GM15510 (cell line): Measurements from ENCODE around the gene RAPGEF4.

Source experiments
- POLR2A ChIP-seq: IDR thresholded peaks from 3 replicates; pipeline ENCODE4 v1.6.1; 2011; ENCODE audit warnings: borderline replicate concordance; ENCODE audit not compliant: insufficient read length; ENCODE audit errors: extremely low read depth

Gene RAPGEF4

DNA sequence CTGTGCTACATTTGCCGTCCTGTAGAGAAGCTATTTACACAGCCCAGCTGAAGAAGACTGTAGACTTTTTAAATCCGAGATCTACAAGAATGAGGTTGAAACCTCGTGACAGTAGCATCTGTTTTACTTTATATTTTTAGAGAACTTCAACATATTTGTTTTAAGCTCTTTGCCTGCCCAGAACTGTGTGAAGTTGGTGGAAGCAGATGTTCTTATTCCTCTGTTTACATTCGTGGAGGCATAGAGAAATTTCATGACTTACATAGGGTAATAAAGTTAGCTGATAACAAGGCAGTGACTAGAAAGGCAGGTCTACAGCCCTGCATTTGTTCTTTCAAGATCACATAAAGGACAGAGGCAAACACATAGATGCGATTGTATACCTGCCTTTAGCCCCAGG, 293.0 kb downstream of the RAPGEF4 start:
- no peak for TF ChIP-seq POLR2A

DNA sequence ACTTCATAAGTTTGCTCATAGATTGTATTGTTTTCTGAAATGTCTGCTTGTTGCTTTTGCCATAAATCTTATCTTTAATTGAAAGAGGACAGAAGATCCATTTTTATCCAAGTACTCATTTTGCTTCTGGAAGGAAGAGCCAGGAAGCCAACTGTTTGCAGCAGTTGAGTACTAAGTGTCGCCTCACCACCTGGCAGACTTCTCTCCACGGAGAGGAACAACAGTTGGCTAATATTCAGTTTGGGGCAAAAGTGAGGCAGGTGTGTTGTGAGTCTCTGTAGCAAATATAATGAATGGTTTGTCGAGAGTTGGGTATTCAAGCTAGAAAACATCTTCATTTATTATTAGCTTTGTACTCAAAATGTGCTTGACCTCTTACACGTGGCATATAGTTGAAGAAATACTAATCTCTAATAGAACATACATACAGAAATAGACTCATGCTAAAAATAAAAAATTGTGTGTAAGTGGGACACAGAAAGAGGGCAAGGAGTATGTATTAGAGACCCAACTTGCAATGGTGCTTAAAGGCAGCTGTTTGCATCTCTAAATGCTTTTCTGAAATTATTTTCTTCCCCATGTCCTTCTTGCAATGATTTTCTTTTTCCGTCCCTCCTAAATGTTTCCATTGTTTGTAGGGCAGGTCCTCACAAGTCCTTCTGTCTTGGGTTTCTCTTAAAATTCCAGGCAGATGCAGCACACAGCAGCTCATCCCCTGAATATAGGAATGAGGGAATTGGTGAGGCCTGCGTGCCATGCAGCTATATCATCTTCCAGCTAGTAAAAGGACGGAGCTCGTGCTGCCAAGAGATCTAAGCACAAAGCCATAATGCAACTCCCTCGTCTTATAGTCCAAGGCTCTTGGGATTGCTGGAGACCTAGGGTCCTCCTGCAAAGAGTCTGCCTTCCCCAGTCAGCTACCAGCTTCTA, 295.2 kb downstream of the RAPGEF4 start:
- no peak for TF ChIP-seq POLR2A

DNA sequence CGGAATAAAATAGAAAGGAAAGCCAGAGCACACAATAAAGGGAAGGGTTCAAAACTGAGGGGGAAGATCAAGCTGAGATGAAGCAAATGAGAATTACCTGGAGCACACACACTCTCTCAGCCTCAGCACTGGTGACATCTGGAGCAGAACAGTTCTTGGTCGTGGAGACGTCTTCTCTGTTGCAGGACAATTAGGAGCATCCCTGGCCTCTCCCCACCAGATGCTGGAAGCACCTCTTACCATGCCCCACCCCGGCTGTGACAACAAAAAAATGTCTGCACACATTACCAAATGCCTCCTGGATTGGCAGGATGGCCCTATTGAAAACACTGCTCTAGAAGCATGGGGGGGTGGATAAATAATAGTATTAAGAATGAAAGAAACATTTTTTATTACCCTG, 296.4 kb downstream of the RAPGEF4 start:
- no peak for TF ChIP-seq POLR2A

DNA sequence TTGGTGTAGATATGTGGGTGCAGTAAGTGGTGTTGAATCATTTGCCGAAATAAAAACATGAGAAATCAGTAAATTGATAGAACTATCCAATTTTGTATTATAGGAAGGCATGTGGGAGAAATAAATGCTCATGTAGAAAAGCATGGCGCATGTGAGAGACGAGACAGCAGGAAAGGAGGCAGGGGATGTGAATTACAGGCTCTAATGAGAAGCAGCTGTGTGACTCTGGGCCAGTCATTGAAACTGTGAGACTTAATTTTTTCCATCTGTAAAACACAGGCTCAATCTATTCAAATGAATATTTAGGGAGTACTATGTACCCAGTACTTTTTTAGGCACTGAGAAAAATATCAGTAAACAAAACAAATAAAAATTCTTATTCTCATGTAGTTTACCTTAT, 297.4 kb downstream of the RAPGEF4 start:
- no peak for TF ChIP-seq POLR2A

DNA sequence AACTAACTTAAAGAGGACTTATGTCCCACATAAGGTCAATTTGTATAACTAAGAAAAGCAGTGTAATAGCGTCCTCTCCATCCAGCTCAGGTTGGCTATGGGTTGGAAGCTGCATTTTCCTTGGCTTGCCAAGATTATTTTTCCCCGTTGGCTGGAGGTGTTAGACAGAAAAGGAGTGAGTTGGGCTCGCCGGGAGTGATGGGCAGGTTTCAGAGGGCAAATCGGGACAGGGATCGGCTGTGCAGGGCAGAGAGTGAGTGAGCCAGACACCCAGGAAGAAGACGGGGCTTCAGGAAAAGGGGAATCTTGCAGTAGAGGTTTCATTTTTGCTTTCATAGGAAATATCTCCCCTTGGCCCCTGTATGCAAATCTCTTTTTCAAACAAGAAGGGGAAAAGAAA, 298.5 kb downstream of the RAPGEF4 start:
- no peak for TF ChIP-seq POLR2A

DNA sequence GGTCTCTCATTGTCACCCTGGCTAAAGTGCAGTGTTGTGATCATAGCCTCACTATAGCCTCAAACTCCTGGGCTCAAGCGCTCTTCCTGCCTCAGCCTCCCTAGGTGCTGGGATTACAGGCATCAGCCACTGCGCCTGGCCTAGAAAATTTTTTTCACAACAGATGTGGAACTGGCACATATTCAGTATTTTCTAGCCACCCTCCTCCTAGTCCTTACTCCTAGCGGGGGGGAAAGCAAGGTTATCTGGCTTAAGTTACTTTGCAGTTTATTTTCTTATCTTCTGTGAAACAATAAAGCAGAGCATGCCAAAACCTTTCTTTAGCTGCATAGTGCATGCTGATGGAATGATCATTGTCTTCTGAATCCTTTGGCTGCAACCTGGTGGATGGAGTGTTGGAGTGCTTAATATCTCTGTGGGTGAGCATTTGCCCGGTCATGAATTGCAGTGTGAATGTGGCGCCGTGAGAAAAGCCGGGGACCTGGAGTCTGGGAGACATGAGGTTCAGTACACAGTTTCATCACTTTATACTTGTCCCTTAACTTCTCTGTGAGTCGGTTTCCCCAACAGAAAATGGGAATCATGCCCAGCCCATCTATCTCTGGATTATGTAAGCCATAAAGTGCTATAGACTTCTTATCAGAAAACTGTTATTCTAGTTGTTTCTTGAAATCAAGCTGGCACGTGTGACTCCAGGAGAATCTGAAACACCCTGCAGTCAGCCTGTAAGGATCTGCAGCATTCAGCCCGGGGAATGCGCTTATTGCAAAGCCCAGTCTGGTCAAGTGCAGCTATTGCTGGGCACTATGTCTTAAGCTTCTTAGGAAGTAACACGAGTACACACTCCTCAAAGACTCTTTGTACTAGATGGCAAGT, 301.8 kb downstream of the RAPGEF4 start:
- TF ChIP-seq POLR2A, result no peak

DNA sequence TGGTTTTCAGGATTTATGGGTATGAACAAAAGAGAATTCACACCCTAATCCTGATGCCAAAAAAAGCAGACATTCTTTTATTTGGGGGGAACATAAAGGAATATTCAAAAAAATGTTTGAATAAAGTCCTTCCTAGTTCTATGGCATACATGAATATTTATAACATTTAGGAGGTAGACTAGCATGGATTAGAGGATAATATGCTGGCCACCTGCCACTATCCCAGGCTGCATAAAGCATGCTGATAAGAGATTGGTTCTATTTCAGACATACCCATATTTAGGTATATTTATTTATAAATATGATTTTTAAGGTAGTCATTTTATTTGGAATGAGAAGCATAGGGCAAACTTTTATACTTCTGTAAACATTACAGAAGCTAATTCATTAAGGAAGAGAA, 305.1 kb downstream of the RAPGEF4 start:
- no peak for TF ChIP-seq POLR2A

DNA sequence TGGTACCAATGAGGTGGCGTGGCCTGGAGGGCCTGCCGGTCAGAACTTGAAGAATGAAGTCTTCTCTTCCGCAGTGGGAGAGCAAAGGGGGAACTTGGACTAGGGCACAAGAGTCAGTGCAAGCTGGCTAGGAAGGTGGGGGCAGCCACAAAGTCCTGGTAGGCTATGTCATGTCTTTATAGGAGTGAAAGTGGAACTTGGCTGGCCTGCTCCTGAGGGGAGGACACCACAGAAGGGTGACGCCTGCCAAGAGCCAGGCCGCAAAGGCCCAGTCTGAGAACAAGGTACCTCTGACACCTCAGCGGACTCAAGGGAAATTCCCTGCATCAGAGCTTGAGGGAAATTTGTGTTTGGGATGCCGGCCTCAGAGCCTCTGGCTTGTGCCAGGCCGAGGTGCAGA, 307.8 kb downstream of the RAPGEF4 start:
- TF ChIP-seq POLR2A, result no peak

DNA sequence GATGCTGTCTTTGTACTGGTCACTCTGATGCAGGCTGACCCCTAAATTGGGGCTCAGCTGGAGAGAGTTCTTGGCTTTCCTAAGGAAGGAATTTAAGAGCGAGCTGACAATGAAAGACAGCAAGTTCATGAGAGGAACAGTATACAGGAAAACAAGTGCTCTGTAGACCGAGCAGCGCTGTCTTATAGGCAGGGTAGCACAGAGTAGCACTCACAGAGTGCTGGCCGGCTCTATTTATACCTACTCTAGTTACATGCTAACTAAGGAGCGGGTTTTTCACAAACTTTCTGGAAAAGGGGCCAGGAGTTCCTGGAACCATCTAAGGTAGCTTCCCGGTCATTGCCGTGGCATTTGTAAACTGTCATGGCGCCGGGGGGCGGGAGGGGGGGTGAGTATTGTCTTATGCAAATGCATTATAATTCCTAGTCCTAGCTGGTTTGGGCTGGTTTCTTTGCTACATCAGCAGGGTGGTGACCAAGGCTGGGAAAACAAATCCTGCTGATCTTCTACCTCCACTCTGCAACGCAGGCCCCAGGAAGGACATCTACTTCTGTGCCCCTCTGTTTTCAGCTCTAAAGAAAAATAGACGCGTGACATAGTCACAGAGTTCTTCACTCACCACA, 308.4 kb downstream of the RAPGEF4 start:
- TF ChIP-seq POLR2A, result no peak

DNA sequence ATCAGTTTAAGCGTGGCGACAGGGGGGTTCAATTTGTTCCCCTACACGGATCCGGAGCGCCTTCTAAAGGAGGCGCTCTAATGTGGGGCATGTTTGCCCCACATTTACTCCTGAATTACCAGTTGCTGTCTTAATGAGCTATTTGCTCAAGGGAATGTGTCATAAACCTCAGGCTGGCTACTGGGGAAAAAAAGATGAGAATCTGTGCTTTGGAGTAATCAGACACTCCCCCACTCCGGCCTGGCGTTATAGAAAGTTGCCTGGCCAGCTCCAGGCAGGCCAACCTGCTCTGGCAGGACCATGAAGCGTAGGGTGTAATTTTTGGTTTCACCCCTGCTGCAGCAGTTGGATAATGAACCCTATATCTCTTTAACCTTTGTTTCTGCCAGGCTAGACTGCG, 309.0 kb downstream of the RAPGEF4 start:
- TF ChIP-seq POLR2A, result no peak

DNA sequence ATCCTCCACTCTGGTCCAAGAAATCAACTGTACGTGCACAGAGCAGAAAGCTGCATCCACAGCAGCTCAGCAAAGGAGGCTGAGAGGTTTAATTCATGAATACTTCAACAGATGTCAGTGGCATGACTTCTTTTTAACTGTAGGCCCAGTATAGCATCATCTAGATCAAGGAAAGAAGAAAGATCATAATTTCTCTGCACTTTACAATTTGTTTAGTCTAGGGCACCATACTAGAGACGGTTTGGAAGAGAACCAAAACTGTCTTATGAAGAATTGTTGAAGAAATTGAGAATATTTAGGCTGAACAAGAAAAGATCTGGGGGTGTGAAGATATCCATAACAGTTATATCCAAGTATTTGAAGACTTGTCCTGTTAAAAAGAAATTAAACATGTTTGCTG, 309.5 kb downstream of the RAPGEF4 start:
- no peak for TF ChIP-seq POLR2A

DNA sequence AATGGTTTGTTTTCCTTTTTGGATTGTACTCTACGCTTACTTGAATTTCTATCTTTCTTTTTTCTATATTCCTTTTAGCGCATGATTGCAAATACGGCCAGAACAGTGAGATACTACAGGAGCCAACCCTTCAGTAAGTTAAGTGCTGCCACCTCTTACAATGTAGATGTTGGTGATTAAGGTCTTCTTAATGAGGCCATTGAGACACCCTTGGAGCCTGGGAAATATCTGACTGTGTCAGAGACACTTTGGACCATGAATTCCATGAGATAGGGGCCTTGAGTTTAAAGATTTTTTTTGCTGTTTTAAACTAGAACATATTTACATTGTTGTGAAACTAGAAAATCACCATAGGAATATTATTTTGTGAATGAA, 312.9 kb downstream of the RAPGEF4 start:
- TF ChIP-seq POLR2A, result no peak

DNA sequence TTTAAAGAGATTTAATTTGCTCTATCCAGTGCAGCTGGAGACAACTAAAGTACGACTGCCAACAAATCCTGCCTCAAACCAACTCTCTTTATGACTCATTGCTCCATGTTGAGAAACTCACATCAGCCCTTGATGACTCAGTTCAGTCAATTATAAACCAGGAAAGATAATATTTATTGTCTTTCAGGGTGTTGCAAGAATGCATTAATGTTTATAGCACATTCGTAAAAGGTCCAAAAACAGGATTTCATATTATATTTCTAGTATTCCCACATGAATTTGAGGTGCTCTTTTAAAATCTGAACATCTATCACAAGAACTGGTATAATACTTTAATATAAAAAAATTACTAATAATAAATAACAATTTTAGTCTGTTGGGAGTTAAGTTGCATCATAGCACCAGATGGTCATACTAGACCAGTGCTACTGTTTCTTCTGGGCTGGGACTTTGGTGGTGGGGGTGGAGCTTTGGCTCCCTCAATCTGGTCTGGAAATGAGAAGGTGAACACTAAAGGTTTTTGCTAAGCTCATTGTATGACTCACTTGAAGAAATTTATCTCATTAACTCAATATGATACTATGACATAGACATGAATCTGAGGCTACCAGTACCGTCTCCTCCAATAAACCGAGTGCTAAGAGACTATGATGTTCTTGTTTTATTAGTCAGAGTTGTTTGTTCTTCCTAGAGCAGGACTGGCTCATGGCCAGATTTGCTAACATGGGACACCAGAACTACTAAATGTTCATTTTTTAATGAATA, 313.4 kb downstream of the RAPGEF4 start:
- no peak for TF ChIP-seq POLR2A

DNA sequence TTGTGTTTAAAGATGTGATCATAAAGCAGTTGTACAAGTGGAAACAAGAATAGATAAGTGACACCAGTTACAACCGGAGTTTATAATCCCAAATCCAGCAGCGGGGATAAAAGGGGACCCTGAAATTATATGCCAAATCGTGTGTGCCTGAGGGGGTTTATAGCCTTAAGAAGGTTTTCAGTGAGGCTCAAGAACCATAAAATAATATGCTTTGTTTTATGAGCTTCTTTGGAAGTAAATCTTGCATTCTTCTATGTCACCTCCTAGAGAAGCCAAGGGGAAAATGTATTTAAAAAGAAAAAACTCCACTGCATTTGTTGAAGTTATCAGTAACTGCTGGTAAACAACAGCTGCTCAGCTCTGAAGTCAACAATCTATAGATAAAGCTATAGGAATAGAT, 314.2 kb downstream of the RAPGEF4 start:
- no peak for TF ChIP-seq POLR2A

DNA sequence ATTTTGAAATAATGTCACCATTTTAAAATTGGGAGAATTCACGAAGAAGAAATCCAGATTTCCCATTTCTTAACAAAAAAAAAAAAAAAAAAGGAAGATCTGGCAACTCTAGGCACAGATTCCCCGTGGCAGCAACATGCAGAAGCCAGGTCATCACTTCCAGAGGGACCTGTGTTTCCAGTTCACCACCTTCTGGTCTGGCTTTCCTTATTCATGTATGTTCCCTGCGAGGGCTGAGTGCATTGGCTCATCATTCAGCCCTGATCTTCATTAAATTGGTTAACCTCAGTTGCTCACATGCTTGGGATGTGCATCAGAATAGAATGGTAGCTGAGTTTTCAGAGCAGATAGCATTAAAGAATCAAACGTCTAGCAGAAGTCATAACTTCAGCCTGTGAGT, 315.0 kb downstream of the RAPGEF4 start:
- TF ChIP-seq POLR2A, result no peak

DNA sequence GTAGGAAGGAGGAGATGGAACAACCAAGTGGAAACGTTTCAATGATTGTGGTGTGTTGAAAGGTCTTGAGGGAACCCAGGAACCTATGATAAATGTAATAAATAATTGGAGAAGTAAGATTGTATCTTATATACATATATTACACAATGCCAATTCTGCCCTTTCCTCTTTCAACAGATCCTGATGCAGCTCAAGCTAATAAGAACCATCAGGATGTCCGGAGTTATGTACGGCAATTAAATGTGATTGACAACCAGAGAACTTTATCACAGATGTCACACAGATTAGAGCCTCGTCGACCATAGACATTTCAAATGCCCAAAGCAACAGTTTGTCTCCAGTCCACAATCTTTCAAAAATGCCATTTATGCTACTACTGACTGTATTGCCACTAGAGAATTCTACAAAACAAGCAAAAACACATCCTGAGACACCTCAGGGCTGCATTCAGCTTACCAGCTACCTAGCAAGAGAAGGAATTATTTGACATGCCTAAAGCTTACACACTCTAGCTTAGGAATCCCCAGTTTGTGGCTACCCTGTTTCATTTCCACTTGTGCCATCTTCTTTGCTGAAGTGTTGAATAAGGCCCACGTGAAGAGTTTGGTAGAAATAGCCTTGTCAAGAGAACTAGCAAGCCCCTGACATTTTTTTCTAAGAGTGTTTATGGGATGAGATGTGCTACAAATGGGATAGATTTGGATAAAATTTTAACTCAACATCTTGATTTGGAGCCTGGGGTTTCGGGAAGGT, 316.0 kb downstream of the RAPGEF4 start:
- no peak for TF ChIP-seq POLR2A
